Cerebellar nuclear complex (tissue), 1 donor: ENCODE results near the gene SUMF1.

Experiments used
- DNase-seq, 2 experiments: peaks; one replicate each; lab custom pipeline; 2025; lab: John Stamatoyannopoulos, UW

Gene SUMF1

GRCh38 chr3:4466741-4467521, at the start of gene SUMF1:
Gene SUMF1, minus strand, starts transcription at chr3:4467269. Its CDS starts 24 bp downstream, at chr3:4467245.
- DNase-seq: peak; percentile 30 to 69

DNA sequence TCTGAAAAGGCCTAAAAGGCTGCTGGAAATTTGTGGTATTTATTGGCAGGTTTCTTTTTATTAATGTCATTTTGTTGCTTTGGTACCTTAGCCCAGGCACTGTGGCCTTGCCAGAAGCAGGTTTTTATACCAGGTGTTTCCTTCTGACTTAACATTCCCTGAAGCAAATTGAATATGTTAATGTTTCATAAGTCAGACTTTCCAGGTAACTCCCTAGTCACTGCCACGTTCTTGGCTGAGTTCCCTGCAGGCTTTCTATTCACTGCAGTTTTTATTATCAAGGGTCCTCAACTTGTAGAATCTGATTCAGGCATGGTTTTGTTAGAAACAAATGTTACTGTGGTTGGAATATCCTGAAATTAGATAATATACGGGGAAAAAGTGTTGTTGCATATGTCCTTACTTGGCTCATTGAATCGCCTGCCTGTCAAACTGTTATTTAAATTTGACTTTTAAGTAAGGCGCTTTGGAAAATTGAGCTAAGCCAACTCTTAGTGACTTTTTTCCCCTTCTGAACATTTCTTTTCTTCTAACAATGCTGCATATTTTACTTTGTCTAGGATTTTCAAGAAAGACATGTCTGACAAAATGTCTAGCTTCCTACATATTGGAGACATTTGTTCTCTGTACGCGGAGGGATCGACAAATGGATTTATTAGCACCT, 49.0 kb upstream of the SUMF1 start:
- DNase-seq: no peak

DNA sequence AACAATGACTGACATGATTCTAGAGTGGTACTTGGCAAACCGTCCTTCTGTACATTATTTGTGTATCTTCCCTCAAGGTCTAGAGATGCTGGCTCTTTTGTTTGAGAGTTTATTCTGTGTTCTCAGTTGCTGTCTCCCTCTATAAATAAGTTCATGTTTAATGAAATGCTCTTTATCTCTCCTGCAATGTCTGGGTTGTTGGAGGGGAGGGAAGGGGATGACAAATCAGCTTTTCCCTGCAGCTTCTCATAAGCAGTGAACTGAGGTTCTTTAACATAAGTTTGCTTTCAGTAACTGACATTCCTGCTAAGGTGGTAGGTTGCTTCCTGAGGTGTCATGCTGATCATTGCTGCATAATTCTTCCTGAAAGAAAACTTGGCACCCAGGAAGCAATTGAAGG, 47.8 kb upstream of the SUMF1 start:
- DNase-seq: no peak

DNA sequence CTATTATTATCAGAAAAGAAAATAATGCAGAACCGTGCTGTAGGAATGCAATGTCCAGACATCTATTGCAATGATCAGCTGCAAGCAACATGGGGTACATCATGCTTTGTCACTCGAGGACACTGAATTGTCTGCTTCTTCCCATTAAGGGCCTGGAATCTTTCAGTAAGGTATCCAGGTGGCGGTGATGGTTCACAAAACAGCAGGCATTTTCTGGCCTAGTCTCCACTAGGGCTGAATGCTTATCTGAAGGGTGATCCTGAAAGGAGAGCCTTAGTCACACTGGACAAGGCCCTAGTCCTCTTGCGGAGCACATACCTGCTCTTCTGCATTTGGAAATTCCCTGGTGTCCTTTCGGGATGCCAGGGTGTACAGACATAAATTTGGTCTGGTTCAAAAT, 47.3 kb upstream of the SUMF1 start:
- DNase-seq: no peak

- DNase-seq: no peak
Measured at GRCh38 chr3:4512895-4513616, 46.0 kb upstream of the SUMF1 start.

DNA sequence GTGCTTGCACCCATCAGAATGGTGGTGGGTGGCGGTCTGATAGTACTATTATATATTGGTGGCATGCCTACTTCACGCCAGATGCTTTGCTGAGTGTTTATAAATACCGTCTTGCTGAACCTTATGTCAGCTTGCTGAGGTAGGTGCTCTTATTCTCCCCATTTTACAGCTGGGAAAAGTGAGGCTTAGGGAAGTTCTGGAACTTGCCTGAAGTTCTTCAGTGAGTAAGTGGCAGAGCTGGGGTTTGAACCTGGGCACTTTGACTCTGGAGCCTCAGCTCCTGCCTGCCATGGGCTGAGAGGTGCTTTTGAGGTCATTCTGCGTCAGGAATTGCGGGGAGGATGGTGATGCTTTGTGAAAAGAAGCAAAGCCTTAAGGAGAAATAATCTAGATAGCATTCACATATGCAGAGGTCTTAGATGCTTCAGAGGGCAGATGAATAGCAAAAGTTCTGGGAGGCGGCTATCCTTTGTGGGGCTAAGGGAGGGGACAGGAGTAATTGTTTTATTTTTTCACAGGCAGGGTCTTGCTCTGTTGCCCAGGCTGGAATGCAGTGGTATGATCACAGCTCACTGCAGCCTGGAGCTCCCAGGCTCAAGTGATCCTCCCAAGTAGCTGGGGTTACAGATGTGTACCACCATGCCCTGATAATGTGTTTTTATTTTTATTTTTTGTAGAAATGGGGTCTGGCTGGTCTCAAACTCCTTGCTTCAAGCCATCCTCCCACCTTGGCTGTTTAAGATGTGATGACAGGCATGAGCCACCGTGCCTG, 44.6 kb upstream of the SUMF1 start:
- DNase-seq: no peak

- no peak for DNase-seq
Measured at GRCh38 chr3:4509983-4510755, 43.1 kb upstream of the SUMF1 start.

DNA sequence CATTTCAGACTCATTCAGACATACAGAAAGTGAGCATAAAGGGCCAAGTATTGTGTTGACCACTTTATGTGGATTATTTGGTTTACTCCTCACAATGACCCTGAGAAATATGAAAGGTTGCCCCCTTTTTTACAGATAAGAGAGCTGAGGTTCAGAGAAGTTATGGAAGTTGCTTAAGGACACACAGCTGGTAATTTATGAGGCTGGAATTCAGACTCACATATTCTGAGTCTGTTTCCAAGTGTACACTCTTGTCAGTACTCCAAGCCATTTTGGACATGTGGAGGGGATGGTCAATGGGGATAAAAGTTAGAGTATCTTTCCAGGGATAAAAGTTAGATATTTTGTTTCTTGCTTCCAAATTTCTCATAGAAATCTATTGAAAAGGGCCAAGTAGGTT, 42.0 kb upstream of the SUMF1 start:
- no peak for DNase-seq

DNA sequence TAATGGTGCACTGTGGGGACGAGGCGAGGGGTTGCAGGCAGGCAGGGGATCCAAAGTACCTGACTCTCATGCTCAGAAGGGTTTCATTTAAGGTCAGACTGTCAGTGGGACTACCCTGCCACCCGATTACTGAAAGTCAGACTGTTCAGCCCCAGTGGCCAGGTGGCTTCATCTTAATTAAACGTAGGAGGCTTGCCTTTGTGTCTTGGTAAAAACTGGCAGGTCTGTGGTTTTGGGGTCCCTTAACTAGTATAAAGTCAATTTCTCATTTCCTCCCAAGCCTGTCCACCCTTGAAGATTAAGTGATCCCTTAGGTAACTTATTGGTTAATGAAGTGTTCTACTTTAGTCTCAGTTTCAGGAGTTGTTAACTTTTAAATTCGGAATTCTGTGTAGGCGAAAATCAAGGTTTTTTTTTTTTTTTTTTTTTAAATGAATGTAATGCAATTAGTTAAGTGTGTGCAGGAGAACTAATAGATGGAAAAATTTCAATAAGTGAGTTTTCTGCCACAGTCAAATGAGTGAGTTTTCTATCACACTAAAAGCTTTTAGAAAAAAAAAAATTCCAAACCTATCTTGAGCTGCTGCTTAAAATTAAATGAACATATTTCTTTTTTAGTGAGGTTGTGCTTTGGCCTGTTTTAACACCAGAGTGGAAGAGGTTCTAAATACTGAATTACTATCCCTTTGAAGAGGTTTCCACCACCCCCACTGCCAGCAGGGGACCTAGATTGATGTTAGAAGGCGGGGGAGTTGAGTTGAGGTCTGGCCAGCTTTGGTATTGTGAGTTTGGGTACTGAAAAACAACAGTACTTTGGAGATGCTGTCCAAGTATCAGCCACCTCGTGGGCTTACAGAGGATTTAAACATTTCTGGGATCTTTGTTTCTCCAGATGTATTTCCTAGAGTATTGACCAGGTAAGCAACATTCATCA, 41.2 kb upstream of the SUMF1 start:
- no peak for DNase-seq

GRCh38 chr3:4507024-4507596, 40.0 kb upstream of the SUMF1 start:
- no peak for DNase-seq

- no peak for DNase-seq
Measured at GRCh38 chr3:4506559-4507023, 39.5 kb upstream of the SUMF1 start.

DNA sequence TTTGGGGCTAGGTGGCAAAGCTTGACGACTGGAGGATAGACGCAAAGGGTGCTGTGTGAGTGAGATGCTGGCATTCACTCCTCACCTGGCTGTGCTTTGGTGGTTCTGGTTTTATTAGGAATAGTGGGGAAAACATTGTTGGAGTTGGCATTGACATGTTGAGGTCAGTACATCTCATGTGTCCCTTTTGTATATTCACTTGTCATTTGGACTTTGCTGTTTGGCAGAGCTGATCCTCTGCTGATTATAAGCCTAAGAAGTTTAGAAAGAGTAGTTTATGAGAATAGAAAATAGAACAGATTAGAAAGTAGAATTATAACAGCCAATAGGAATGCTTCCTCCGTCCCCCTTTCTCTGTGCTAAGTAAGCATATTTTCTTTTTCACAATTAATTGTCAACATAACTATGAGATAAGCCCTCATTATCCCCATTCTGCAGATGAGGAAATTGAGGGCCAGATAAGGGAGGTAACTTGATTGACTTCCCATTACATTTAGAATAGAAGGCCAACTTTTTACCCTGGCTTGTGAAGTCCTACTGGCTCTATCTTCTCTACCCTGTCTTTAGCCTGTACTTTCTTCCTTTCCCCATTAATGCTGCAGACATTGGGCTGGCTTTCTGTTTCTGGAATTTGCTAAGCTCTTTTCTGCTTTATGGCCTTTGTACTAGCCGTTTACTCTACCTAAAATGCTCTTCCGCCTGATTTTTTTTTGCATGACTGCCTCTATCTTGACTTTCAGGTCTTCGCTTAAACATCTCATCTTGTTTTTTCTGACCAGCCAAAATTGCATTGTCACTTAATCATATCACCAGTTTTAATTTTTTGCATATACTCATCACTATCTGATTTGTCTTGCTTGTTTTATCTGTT, 38.9 kb upstream of the SUMF1 start:
- DNase-seq: no peak

GRCh38 chr3:4504340-4505261, 37.5 kb upstream of the SUMF1 start:
- DNase-seq: no peak

GRCh38 chr3:4503050-4503449, 36.0 kb upstream of the SUMF1 start:
- no peak for DNase-seq

DNA sequence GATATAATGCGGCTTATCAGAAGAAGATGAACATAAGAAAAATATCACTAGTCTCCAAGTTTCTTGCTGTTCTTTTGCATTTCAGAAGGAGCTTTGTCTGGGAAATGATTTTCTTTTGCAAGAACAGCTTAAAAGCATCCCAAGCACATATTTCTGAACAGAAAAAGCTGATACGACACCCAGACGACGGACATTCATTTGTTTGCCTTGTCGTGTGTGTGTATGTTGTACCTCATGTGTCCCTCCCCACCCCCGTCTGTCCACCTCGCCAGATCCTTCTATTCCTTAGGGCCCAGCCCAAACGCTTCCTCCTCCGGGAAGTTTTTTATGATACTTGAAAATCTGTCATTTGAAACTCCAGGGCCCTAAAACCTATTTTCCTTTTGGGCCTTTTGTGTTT, 34.9 kb upstream of the SUMF1 start:
- DNase-seq: no peak

DNA sequence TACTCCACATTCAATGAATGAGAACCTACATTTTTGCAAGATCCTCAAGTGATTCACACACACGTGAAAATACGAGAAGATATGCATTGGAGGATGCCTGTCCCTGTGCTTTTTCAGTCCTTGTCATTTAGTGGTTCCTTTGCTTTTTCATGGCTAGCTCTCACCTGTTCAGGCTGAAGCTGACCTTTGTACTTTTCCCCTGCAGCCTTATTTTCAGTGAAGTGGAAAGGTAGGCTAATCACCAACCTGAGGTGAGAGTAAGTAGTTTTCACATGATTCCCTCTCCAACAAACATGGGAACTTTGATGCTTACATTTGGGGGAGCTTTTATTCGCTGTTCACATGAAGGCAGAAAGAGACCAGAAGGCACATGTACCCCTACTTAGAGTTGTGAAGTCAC, 34.4 kb upstream of the SUMF1 start:
- DNase-seq: no peak

- peak in 1 of 2 experiments; percentile 5 for DNase-seq
Measured at GRCh38 chr3:4498446-4498845, 31.4 kb upstream of the SUMF1 start.
